Coronary artery (tissue), 2 donors: ENCODE results near the gene LMF1.

Source experiments
- DNase-seq: peaks from one replicate; pipeline ENCODE4 v3.0.0-alpha.2; 2017; ENCODE audit warnings: low spot score
- H3K27ac ChIP-seq, 2 donors: fragments of 200-600 bp; sonication (generic); one replicate each; pipeline ENCODE4 v1.5.1; 2016 to 2019
- H3K4me3 ChIP-seq: fragments of 200-600 bp; sonication (generic); 2 replicates; pipeline ENCODE4 v1.5.1; 2016; ENCODE audit warnings: mild to moderate bottlenecking, moderate library complexity
- TF ChIP-seq, protein P1 (sequence below): fragments of 200-600 bp; sonication (generic); IDR thresholded peaks from one replicate; pipeline ENCODE4 v1.5.1; 2019; ENCODE audit warnings: antibody characterized with exemption

Gene LMF1

DNA sequence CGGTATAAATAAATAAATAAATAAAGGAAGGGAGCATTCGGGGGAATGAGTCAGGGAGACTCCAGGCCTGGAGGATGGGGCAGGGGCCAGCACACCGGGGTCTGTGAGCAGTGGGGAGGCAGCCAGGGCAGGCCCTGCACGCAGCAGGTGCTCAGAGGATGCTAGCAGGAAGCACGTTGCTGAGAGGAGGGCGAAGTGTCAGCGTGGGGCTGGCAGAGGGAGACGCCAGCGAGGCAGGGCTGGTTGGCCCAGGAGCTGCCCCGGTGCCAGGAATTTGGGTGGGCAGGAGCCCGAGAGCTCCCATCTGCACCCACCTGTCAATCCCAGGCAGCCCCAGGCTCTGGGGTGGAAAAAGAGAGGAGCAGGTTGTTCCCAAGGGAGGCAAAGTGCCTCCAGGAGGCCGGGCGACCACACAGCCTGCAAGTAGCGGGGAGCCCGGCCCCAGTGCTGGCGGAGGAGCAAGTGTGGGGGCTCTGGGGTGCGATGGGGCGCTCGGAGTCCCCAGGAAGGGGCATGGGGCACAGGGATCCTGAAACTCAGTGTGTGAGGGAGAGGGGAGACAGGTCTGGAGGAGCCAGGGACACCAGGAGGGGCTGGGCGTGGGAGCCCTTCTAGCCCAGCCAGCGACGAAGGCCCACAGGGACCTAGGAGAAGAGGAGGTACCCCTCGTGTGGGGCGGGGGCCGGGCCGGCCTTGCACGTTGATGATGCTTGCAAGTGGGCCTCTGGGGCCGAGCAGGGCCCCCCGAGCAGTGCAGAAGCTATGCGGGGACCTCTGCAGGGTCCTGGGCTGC is 38.8 kb upstream of the LMF1 start:
- Histone ChIP-seq H3K27ac (no peak overlapping the region), H3K4me3 (no peak overlapping the region)
- DNase-seq, result no peak
- TF ChIP-seq, protein P1, sequence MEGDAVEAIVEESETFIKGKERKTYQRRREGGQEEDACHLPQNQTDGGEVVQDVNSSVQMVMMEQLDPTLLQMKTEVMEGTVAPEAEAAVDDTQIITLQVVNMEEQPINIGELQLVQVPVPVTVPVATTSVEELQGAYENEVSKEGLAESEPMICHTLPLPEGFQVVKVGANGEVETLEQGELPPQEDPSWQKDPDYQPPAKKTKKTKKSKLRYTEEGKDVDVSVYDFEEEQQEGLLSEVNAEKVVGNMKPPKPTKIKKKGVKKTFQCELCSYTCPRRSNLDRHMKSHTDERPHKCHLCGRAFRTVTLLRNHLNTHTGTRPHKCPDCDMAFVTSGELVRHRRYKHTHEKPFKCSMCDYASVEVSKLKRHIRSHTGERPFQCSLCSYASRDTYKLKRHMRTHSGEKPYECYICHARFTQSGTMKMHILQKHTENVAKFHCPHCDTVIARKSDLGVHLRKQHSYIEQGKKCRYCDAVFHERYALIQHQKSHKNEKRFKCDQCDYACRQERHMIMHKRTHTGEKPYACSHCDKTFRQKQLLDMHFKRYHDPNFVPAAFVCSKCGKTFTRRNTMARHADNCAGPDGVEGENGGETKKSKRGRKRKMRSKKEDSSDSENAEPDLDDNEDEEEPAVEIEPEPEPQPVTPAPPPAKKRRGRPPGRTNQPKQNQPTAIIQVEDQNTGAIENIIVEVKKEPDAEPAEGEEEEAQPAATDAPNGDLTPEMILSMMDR, result no peak

DNA sequence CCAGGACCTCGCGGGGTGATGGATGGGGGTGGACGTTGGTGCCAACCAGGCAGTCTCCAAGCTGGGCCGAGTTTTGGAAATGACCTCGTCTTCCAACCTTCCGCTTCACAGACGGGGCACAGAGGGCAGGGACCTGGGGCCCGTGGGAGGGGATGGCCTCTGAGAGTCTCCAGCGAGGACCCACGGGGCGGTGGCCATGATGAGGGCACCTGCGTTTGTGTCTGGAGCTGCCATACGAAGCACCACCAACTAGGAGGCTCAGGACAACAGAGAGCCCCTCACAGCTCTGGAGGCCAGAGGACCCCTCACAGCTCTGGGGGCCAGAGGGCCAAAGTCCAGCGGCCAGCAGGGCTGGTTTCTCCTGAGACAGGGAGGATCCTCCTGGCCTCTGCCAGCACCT is 37.3 kb upstream of the LMF1 start:
- Histone ChIP-seq H3K27ac (no peak overlapping the region), H3K4me3 (no peak overlapping the region)
- TF ChIP-seq, protein P1, result no peak
- DNase-seq, result no peak

DNA sequence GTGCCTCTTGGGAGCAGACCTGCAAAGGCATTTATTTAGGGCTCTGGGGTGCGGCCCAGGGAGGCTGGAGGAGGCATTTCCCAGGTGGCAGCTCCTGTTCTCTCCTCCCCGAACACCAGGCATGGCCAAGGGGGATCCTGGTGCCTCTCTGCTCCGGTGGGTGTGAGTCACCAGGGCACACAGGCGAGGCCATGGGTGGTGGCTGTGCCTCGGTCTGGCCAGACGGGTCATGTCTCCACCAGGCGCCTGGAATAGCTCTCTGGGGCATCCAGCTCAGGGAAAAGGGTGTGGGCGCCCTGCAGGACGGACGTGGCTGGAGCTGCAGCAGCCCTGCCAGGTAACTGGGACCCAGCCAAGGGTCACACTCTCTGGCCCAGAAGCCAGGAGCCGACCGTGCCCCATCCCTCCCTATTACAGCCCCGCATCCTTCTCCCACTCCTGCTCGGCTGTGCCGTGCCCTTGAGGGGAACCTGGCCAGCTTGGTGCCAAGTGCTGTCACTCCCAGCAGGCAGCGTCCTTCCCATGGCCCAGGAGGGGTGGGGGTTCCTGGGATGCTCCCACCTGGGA is 36.6 kb upstream of the LMF1 start:
- H3K27ac ChIP-seq, result no peak overlapping the region
- no peak overlapping the region for H3K4me3 ChIP-seq
- TF ChIP-seq, protein P1, result no peak
- DNase-seq, result no peak

DNA sequence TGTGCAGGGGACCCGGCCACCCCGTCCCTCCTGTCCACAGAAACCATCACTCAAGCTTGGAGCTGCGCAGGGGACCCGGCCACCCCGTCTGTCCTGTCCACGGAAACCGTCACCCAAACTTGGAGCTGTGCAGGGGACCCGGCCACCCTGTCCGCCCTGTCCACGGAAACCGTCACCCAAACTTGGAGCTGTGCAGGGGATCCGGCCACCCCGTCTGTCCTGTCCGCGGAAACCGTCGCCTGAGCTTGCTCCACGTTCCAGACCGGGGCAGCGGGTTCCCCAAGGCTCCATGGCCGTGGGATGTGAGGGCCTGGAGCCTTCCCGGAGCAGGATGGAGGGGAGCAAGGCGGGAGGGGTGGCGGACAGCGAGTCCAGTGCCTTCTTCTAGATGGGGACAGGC is 36.0 kb upstream of the LMF1 start:
- TF ChIP-seq, protein P1, result no peak
- Histone ChIP-seq H3K27ac (no peak overlapping the region), H3K4me3 (no peak overlapping the region)
- no peak for DNase-seq

DNA sequence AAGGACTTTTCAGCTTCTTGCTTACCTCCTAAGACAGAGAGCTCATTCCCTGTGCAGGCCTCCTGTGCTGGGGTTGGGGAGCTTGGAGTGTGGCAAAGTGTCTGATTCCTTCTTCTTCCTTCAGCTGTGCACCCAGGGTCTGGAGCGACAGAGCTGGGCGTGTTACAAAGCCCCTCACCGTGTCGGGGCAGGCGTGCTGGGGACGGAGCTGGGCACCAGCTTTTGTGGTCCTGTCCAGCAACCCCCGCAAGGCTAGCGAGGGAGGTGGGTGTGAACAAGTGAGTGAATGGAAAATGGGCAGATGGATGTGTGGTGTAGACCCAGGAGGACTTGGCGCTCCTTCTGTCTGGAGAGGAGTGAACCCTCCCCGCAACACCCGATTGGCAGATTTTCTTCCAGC is 34.5 kb upstream of the LMF1 start:
- no peak for DNase-seq
- Histone ChIP-seq H3K4me3 (no peak overlapping the region), H3K27ac (no peak overlapping the region)
- TF ChIP-seq, protein P1, result no peak

DNA sequence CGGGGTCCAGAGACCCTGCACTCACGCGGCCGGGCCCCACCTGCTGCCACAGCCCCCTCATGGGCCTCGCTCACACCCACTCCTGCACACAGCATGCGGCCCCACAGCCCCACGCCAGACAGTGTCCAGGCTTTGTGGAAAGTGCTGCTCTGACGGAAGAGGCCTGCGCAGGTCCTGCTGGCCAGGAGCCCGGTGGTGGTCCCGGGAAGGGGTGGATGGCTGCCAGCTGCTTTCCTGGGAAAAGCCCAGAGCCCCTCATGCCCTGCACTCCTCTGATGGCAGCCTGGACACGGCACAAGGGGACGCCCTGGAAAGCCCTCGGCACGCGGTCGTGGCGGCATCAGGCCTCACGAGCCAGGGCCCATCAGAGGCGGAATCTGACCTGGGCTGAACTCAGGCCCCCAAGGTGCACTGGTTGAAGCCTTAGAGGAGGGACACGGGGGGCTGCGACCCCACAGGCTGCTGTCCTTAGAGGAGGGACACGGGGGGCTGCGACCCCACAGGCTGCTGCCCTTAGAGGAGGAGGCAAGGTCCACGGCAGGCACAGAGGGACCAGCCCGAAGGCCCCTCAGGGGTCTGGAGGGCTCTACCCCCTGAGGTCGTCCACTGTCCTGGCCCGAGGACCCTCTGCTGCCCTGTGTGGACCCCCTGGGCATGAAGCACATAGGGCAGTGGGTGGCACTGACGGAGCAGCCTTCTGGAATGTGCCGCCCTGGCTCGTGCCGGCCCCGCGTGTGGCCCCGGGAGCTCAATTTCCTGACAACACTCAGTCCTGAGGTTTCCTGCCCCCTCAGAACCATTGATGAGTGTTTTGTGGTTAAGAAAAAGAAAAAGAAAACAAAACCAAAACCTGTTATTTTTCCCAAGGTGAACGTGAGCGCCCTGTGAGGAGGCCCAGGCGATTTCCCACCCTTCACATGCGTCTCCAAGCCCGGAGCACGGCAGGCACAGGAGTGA is 32.9 kb upstream of the LMF1 start:
- Histone ChIP-seq H3K27ac (no peak overlapping the region), H3K4me3 (no peak overlapping the region)
- TF ChIP-seq, protein P1, result no peak
- DNase-seq, result no peak
